CD4-positive, alpha-beta T cell treated with Interleukin-10 for 1 hour (primary cell): ENCODE measurements around the gene TADA2B.
"Not testable (repeated sequence)": the region's sequence is repeated elsewhere in the genome, so short reads cannot be mapped to it uniquely, and the experiment has no call there.

ENCODE experiments used
- DNase-seq: peaks from one replicate; pipeline ENCODE4 v3.0.0-alpha.2; 2020

Gene TADA2B

GRCh38 chr4:7083597-7084563 lies 40.7 kb downstream of the TADA2B start:
- no peak for DNase-seq

- not testable (repeated sequence) for DNase-seq
These were observed 41.4 kb downstream of the TADA2B start for GRCh38 chr4:7084564-7084961.

GRCh38 chr4:7086384-7086783 lies 43.2 kb downstream of the TADA2B start:
- DNase-seq, result no peak

GRCh38 chr4:7087036-7087435 lies 43.9 kb downstream of the TADA2B start:
- no peak for DNase-seq

- DNase-seq, result no peak
These were observed 46.2 kb downstream of the TADA2B start for GRCh38 chr4:7089213-7089986.

GRCh38 chr4:7092026-7092425 lies 48.9 kb downstream of the TADA2B start:
- no peak for DNase-seq

- no peak for DNase-seq
These were observed 51.7 kb downstream of the TADA2B start for GRCh38 chr4:7094916-7095315.

GRCh38 chr4:7095611-7096155 lies 52.5 kb downstream of the TADA2B start:
- DNase-seq, result no peak

- DNase-seq, result no peak
These were observed 53.1 kb downstream of the TADA2B start for GRCh38 chr4:7096236-7096635.

GRCh38 chr4:7101692-7102515 lies 58.7 kb downstream of the TADA2B start:
- peak; percentile 55 for DNase-seq

- DNase-seq, result not testable (repeated sequence)
These were observed 59.3 kb downstream of the TADA2B start for GRCh38 chr4:7102516-7102909.

GRCh38 chr4:7103031-7103606 lies 59.9 kb downstream of the TADA2B start:
- peak; percentile 85 for DNase-seq

GRCh38 chr4:7103607-7104365 lies 60.6 kb downstream of the TADA2B start:
- DNase-seq, result no peak

GRCh38 chr4:7104366-7105031 lies 61.3 kb downstream of the TADA2B start:
- DNase-seq, result no peak

- no peak for DNase-seq
These were observed 62.1 kb downstream of the TADA2B start for GRCh38 chr4:7105276-7105675.

- no peak for DNase-seq
These were observed 64.2 kb downstream of the TADA2B start for GRCh38 chr4:7107166-7107905.
